GM21360 (cell line): ENCODE measurements around the gene ING5.
"Not testable (repeated sequence)": the region's sequence is repeated elsewhere in the genome, so short reads cannot be mapped to it uniquely, and the experiment has no call there.

ENCODE experiments used
- ATAC-seq: cut with Tn5 transposase; IDR thresholded peaks from one replicate; pipeline ENCODE4 v1.9.1; 2021; ENCODE audit warnings: mild to moderate bottlenecking, moderate library complexity; ENCODE audit not compliant: unreplicated experiment

ING5 gene

DNA sequence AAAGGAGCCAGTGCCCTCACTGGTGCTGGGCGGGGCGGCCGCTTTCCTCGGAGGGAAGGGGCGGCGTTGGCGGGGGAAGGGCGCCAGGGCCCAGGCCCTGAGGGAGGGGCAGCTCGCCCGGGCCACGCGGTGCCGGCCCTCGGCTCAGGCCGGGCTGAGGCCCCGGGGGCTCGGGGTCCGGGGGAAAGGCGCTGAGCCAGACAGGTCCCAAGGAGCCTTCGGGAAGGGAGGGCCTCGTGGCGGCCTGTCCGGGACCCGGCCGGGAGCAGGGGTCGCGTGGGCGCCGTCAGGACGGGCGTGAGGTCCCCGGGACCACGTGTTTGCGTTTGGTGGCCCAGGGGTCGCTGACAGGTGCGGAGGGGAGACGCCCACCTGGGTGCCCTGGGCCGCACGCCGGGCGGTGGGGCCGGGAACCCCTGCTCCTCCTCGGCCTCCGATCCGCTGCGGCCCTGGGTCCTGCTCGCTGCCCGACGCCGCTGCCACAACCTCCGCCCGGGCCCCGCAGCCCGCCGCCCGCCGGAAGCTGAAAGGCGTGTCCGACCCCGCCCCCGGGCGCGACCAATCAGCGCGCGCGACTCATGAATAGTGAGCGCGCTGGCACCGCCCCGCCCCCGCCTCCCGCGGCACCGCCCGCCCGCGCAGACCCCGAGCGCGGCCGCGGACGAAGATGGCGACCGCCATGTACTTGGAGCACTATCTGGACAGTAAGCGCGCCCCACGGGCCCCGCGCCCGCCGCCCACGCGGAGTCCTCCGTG, at the start of gene ING5:
Gene ING5, plus strand, starts transcription at position 641 of the 756 bp plus-strand sequence. Its CDS starts 27 bp downstream, at position 668.
- ATAC-seq: peak; percentile 51

DNA sequence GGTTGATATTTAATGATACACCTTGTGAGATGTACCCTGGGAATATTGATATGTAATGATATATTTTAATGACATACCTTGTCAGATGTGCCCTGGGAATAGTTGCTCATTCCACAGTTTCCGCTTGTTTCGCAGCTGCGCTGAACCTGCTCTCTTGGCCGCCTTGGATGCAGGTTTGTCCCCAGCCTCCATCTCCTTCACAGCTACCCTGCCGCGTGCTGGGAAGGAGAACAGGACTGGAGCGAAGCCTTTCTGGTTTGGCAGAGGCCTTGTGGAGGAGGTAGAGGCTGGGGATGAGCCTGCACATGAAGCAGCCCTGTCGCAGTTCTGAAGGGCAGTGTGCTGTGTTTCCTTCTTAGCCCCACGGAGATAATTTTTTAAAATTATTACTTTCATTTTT, 49.7 kb upstream of the ING5 start:
- no peak for ATAC-seq

DNA sequence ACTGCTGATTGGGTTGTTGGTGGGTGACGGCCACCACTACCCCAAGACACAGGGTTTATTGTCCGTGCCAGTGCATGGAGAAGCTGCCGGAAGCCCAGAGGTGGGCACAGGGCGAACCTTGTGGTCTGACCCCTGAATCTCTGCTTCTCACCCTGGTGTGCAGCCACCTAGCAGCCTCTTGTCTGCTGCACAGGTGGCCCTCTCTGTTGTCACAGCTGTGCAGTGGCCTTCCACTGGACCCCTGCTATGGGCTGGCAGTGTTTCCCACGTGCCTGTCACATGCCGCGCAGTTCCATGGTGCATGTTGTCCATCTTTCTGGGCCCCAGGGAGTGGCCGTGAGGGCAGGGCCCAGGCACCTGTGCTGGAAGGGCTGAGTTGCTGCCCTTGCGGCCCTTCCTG, 49.1 kb upstream of the ING5 start:
- no peak for ATAC-seq

DNA sequence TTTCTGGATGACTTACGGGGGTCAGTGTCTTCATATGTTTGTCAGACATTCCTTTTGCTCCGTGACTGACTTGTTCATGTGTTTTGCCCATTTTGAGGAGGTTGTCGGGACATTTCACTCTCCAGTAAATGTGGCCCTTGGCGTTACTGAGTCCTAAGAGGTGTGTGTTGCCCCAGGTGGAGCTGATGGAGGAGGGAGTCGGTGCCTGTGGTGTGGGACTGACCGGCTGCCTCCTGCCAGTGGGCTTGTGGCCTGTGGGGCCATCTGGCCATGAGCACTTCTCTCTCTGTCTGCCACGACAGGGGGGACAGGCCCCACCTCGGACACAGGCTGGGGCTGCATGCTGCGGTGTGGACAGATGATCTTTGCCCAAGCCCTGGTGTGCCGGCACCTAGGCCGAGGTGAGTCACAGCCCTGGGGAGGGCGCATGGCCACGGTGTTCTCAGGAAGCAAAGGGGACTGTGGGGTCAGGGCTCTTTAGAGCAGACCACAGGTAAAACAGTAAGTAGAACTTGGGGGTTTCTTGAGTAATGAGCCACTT, 48.6 kb upstream of the ING5 start:
- ATAC-seq: no peak

DNA sequence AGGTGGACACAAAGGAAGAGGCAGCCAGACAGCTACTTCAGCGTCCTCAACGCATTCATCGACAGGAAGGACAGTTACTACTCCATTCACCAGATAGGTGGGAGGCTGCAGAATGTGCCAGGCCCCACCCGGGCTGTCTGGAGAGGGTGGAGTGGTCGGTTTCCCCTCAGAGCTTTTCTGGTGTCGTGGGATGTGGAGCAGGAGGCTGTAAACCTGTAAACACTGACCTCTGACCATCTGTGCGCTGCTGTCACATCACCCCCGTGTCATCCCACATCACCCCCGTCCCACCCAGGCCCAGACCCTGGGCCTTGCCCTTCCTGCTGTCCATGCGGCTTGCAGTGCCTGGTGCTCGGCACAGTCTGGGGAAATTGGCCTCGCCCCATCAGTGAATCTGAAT, 47.3 kb upstream of the ING5 start:
- no peak for ATAC-seq

DNA sequence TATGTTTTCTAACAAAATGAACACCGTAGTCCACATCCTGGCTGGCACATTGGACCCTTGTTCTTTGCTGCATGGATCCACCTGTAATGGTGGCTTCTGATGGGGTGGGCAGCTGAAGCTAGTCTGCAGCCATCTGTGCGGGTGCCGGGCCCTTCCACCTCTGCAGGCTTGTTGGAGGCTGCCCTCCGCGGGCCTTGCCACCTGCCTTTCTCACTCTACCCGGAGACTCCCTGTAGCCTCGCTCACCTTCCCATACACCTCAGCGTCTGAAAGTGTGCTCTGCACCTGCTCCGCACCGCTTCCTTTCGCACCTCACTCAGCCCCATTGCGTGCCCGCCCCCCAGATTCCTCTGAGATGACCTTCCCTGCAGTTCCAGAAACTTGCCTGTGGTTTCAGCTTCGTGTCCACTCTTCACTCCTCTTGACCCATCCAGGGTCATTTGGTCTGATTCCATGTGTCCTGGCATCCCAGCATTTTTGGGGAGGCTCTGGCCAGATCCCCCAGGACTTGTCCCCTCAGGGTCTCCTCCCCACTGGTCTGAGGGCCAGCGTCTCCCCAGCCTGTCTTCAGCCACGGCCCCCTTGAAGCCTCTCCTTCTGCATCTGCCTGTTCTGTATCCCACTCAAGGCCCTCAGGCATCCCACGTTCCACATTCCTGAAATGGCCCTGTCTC, 46.2 kb upstream of the ING5 start:
- ATAC-seq: no peak

DNA sequence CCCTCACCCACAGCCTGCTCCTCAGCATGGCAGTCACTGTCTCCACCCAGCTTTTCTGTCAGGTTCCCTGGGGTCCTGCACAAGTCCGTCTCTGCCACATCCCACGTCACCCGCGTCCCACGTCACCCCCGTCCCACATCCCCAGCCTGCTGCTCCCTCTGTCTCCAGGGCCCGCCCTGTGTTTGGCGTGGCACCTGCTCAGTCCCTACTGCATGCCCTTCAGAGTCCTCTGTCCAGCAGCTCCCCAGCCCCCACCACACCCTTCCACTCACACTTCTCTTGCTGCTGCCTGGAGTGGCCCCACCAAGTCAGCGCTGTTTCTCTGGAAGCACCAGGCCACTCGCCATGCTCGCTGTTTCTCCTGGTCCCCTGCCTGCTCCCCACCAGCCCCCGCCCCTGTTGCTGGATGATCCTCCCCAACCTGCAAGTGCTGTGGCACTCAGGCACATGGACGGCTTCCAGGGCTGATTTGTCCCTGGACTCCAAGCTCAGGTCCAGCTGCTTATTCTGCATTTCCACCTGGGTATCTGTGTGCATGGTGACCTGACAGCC, 45.6 kb upstream of the ING5 start:
- ATAC-seq: no peak

DNA sequence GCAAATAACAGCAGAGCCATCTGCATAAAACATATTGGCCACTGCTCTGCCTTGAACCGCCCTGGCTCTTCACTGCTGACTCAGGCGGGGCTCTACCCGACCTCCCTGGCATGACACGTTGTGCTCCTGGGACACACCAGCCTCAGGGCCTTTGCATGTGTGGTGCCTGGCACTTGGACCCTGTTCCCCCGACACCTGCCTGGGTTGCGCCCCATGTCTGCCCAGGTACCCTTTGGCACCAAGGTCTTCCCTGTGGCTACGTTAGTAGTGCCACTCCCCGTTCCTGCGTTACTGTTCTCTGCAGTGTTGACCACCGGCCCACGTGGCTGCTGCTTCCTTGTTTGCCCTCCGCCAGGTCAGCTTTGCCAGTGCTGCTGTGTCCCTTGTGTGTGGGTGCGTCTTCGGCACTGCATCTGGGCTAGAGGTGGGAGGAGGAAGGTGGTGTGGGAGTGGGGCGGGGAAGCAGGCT, 44.0 kb upstream of the ING5 start:
- no peak for ATAC-seq

DNA sequence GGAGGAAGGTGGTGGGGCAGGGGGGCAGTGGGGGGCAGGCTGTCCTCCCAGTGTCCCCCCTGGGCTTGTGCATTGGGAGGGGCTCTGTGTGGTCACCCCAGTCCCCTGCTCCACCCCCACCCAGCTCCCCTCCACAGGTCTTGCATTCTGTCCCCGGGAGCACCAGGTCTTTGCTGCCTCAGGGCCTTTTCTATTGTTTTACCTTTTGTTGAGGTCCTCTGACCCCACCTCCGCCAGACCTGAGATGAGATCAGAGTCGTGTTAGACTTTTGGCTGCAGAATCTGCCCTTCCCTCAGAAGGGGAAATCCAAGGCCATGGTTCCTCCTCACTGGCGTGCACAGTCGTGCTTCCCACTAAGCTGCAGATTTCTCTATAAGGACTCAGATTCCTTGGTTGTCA, 43.5 kb upstream of the ING5 start:
- ATAC-seq: no peak

DNA sequence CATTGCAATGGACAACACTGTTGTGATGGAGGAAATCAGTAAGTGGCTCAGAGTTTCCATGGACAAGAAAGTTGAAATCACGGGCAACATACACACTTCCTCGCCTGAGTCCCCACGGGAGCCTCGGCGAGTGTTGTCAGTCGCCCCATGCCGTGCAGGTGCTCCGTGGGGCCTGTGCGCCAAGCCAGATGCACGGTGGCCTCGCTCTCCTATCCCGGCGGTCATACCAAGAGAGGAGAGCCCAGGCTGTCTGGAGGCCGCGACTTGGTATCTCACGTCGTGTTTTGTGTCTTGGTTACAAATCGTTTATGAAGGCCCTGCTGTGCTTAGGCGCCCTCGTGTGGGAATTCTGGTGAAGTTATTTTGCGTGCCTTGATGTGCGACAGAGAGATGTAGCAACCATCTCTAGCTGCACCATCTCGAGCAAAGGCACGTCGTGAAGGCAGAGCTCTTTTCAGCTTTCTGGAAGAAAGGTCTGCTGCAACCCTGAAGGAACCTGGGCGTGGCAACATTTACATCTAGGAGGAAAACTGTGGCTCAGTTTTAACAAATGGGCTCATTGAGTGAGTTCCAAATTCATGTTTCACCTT, 42.6 kb upstream of the ING5 start:
- no peak for ATAC-seq

DNA sequence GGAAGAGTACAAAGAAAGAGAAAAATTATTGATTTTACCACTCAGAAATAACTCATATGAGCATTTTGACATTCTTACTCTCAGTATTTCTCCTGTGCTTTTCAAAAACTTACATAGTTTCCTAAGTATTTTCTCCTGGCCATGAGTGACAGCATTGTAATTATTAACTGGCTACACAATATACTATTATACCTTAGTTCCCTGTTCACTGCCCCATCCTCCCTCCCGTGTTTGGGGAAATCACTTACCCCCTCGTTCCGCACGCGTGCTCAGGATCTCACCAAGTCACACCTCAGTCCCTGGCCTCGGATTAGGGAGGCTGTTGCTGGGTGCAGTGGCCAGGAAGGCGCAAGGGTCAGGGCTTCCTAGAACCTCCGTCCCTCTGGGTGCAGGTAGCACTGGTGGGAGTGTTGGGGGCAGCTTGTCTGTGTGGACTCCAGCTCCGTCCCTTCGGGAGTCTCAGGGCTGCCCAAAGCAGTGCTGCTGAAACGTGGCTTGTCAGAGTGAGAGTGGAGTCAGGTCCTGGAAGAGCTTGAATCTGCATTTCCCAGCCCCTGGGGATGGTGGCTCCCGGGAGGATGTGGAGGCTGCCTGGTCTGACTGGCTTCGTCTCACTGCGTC, 41.1 kb upstream of the ING5 start:
- ATAC-seq: no peak

DNA sequence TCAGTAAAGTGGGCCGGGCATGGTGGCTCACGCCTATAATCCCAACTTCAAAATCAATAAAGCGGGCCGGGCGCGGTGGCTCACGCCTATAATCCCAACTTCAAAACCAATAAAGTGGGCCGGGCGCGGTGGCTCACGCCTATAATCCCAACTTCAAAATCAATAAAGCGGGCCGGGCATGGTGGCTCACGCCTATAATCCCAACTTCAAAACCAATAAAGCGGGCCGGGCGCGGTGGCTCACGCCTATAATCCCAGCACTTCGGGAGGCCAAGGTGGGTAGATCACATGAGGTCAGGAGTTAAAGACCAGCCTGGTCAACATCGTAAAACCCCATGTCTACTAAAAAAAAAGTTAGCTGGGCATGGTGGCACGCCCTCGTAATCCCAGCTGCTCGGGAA, 39.1 kb upstream of the ING5 start:
- not testable (repeated sequence) for ATAC-seq

DNA sequence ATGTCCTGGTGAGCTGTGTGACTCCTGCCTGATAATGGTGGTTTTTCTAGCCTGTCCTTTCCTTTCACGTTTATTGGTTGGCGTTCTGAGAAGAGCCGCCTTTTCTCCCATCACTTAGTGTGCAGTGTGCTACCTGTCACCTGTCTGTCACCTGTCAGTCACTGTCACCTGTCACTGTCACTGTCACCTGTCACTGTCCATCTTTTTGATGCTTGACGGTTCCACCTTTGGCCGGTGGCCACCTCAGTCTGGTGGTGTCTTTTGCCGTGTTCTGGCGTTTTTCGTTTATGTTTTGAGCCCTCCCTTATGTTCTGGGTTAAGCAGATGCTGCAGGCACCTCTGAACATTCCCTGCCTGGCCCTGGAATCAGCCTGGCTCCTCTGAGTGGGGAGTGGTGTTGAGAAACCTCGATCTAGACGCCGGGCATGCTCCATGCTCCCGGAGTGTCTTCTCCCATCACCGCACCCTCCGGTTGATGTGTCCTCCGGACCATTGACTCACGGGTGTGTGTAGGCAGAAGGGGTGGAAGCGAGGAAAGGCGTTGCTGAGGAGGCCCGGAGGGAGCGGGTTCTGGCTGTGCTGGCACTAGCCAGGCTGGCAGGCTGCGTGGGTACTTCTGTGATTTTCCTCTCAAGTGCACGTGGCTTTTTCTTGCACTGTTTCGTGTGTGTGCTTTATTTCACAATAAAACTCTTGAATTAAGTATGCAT, 36.0 kb upstream of the ING5 start:
- no peak for ATAC-seq

DNA sequence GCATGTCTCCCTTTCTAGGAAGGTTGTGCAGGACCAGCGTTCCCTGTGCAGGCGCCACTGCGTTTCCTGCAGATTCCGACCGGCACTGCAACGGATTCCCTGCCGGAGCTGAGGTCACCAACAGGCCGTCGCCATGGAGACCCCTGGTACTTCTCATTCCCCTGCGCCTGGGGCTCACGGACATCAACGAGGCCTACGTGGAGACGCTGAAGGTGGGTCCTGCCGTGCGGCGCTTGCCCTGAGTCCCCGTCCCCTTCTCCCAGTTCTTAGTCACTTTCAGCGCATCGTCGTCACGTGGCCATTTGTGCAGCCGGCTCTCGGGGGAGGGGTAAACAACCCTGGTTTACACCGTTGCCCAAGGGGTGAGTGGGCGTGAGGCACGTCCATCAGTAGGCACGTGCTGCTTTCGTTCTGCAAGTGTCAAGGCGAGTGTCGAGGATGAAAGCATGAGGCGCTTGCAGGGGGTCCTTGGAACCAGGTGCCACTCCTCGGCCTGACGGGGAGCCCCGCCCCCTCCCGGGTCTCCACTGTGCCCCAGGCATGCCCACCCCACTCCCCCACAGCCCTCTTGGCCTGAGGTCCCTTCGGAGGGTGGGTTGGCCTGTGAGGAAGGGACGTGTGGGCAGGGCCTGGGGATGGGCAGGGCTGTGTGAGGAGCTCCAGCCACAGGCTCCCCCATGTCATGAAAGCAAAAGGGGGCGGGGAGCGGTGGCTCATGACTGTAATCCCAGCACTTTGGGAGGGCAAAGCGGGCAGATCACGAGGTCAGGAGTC, 35.0 kb upstream of the ING5 start:
- ATAC-seq: no peak

DNA sequence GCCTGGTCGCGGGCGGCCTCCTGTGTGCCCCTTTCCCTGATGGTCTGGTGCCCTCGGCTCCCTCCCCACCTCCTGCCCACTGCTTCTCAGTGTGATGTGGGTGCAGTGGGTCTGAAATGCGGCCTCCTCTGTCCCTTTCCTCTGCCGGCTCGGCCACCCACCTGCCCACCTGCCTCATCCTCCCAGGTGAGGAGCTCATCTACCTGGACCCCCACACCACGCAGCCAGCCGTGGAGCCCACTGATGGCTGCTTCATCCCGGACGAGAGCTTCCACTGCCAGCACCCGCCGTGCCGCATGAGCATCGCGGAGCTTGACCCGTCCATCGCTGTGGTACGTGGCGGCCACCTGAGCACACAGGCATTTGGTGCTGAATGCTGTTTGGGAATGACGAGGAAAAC, 33.5 kb upstream of the ING5 start:
- ATAC-seq: no peak

DNA sequence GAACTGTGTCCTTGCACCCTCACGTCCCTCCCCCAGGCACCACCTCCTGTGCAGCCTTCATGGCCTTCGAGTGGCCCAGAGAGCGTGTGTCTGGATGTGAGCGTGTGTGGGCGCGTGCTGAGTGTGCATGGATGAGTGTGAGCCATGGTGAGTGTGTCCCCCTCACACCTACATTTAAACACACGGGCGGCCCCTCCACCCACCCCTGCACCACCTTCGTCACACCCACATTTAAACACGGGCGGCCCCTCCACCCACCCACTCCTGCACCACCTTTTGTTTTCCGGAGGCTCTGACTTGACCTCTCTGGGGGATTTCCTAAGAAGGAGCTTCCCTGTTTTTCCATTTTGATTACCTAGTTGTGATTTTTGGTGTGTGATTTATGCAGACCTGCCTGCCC, 33.0 kb upstream of the ING5 start:
- no peak for ATAC-seq

DNA sequence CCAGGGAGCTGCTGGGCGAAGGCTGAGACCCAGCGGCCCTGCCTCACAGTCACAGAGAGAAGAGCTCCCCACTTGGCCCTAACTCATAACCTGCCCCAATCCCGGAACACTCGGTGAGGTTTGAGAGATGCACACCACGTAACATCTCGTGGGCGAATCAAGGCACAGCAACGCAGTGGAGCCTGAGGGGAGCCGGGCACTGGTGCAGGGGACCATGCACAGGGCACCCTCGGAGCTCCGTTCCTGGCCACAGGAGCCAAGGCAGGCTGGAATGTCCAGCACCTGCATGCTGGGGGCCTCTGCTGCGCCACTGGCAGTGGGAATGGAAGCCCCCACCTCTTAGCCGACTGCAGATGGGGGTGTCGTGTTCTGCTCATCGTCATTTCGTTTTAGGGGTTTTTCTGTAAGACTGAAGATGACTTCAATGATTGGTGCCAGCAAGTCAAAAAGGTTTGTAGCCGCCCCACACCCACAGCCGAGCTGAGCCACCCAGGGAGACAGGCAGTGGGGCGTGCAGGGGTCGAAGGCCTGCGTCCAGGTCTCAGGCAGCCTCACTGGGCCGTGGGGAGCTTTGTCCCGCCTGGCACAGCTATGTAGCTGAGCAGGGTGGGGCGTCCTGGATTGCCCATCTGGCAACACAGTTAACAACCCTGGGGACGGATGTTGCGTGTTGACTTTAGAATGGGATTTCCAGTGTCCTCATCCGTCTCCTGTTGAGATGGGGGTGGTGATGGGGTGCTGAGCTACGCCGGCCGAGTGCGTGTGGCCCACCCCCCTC, 31.3 kb upstream of the ING5 start:
- ATAC-seq: no peak

DNA sequence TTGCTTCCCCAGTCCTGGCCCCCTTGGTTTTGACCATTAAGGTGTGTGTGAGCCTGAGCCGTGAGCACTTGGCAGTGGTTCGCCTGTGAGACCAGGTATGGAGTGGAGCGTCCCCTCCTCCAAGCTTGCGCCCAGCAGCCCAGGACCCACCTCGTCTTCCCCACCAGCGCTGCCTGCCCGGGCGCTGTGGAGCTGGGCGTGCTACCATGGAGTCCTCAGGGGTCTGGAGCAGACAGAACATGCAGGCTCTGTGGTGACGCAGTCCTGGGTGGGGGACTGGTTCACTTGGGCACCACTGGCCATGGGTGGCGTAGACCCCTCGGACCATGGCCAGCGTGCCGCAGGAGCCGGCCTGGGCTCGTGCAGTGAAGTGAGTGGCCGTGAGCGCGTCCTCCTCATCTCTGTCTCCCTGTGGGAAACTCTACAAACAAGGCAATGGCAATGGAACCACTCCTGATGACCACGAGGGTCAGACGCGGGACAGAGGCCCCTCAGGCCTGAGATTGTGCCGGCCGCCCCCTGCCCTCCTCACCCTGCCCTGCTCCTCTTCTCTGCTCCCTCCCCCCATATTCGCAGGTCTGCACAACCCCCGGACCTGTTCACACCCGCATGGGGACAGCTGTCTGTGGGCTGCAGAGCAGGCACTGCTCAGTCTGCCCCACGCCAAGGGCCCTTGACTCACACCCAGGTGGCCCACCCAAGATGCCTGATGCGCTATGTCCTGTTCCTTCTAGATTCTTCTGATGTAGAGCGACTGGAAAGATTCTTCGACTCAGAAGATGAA, 30.2 kb upstream of the ING5 start:
- no peak for ATAC-seq
